ENCODE measurements around the gene ABRACL.

ABRACL gene

GRCh38 chr6:139028658-139029469 lies at the start of gene ABRACL:
TSS of gene ABRACL (plus strand) at chr6:139028745. CDS start at chr6:139034161, 5,416 bp downstream.
- no peak for TF ChIP-seq Cebpa-rat (IDR thresholded peaks at IDR 0.05)
- H3K27me3 ChIP-seq = no peaks in the 10 kb centered on the region
- H3K4me1 ChIP-seq = peaks cover 42 to 65% (median 47%) of the 10 kb centered on the region in 10 experiments
- H3K4me2 ChIP-seq = peak within 1 kb of the TSS; percentile 82 to 96 (median 92)
- peaks cover 13 to 45% (median 25%) of the 10 kb centered on the region in 11 experiments; a peak in 20 of 22 replicates for H4K20me1 ChIP-seq
- no peaks in the 10 kb centered on the region for H3K9me3 ChIP-seq (replicated peaks in 1 of 11)
- H3K4me3 ChIP-seq = peak within 1 kb of the TSS; percentile 81 to 99 (median 90)
- peak within 1 kb of the TSS; percentile 90 to 99 (median 96) for H3K27ac ChIP-seq
- H3K9ac ChIP-seq = peak within 1 kb of the TSS; percentile 88 to 99 (median 97)
- peaks cover 8 to 20% (median 15%) of the 10 kb centered on the region in 11 experiments for H3K36me3 ChIP-seq

GRCh38 chr6:138979365-138979764 lies 49.2 kb upstream of the ABRACL start:
- peak overlapping the region in 1 of 11 experiments; percentile 46; a peak in 1 of 22 replicates for H3K4me2 ChIP-seq
- H3K4me1 ChIP-seq = peaks cover 6 to 38% (median 18%) of the 10 kb centered on the region in 10 experiments; a peak in 14 of 20 replicates
- no peak overlapping the region for H3K9ac ChIP-seq
- no peak overlapping the region for H3K4me3 ChIP-seq
- H4K20me1 ChIP-seq = peaks cover 23 to 100% (median 96%) of the 10 kb centered on the region in 11 experiments
- no peak for TF ChIP-seq Cebpa-rat (IDR thresholded peaks at IDR 0.05)
- H3K27me3 ChIP-seq = no peaks in the 10 kb centered on the region
- H3K36me3 ChIP-seq = peaks cover 0 to 13% (median 0%) of the 10 kb centered on the region in 11 experiments; a peak in 2 of 22 replicates
- no peaks in the 10 kb centered on the region; a peak in 2 of 22 replicates for H3K9me3 ChIP-seq (replicated peaks in 1 of 11)
- H3K27ac ChIP-seq = no peak overlapping the region

- Histone ChIP-seq H3K9me3 (replicated peaks in 1 of 11) (no peaks in the 10 kb centered on the region; a peak in 2 of 22 replicates), H3K27me3 (no peaks in the 10 kb centered on the region), H4K20me1 (peaks cover 22 to 100% (median 96%) of the 10 kb centered on the region in 11 experiments), H3K36me3 (peaks cover 0 to 13% (median 0%) of the 10 kb centered on the region in 11 experiments; a peak in 2 of 22 replicates), H3K9ac (no peak overlapping the region), H3K4me1 (peaks cover 12 to 45% (median 25%) of the 10 kb centered on the region in 10 experiments; a peak in 18 of 20 replicates), H3K4me2 (peak overlapping the region in 4 of 11 experiments; percentile 8 to 46 (median 31); a peak in 3 of 22 replicates), H3K27ac (no peak overlapping the region), H3K4me3 (no peak overlapping the region)
- no peak for TF ChIP-seq Cebpa-rat (IDR thresholded peaks at IDR 0.05)
These were observed 48.5 kb upstream of the ABRACL start for GRCh38 chr6:138979813-138980668.

GRCh38 chr6:138981416-138981815 lies 47.1 kb upstream of the ABRACL start:
- Histone ChIP-seq H3K9ac (no peak overlapping the region), H4K20me1 (peaks cover 29 to 100% (median 97%) of the 10 kb centered on the region in 11 experiments), H3K4me1 (peaks cover 25 to 58% (median 38%) of the 10 kb centered on the region in 10 experiments), H3K27ac (no peak overlapping the region), H3K9me3 (replicated peaks in 1 of 11) (no peaks in the 10 kb centered on the region; a peak in 2 of 22 replicates), H3K36me3 (peaks cover 0 to 13% (median 0%) of the 10 kb centered on the region in 11 experiments; a peak in 2 of 22 replicates), H3K4me3 (no peak overlapping the region), H3K4me2 (0 out of 22 replicates have a peak overlapping the region, but pooled peaks of 1 of the 11 experiments have one; percentile 7), H3K27me3 (no peaks in the 10 kb centered on the region)
- no peak for TF ChIP-seq Cebpa-rat (IDR thresholded peaks at IDR 0.05)

- Histone ChIP-seq H3K27ac (peak overlapping the region; percentile 93 to 99 (median 96); a peak in 21 of 22 replicates), H3K4me2 (peak overlapping the region; percentile 76 to 98 (median 91)), H4K20me1 (peaks cover 15 to 62% (median 53%) of the 10 kb centered on the region in 11 experiments; a peak in 19 of 22 replicates), H3K4me3 (peak overlapping the region; percentile 92 to 99 (median 98)), H3K9ac (peak overlapping the region; percentile 94 to 99 (median 96)), H3K27me3 (no peaks in the 10 kb centered on the region), H3K4me1 (peaks cover 28 to 46% (median 34%) of the 10 kb centered on the region in 10 experiments), H3K9me3 (replicated peaks in 1 of 11) (no peaks in the 10 kb centered on the region; a peak in 2 of 22 replicates), H3K36me3 (peaks cover 0 to 13% (median 0%) of the 10 kb centered on the region in 11 experiments; a peak in 2 of 22 replicates)
- no peak for TF ChIP-seq Cebpa-rat (IDR thresholded peaks at IDR 0.05)
These were observed 42.0 kb upstream of the ABRACL start for GRCh38 chr6:138986578-138986977.

GRCh38 chr6:138987080-138987642 lies 41.4 kb upstream of the ABRACL start:
- H3K9me3 ChIP-seq (replicated peaks in 1 of 11) = no peaks in the 10 kb centered on the region; a peak in 3 of 22 replicates
- H3K4me1 ChIP-seq = peaks cover 28 to 46% (median 34%) of the 10 kb centered on the region in 10 experiments
- no peak for TF ChIP-seq Cebpa-rat (IDR thresholded peaks at IDR 0.05)
- peaks cover 0 to 13% (median 0%) of the 10 kb centered on the region in 11 experiments; a peak in 2 of 22 replicates for H3K36me3 ChIP-seq
- H3K27me3 ChIP-seq = no peaks in the 10 kb centered on the region
- H3K4me2 ChIP-seq = peak overlapping the region; percentile 76 to 98 (median 91)
- H4K20me1 ChIP-seq = peaks cover 15 to 57% (median 47%) of the 10 kb centered on the region in 11 experiments; a peak in 19 of 22 replicates
- peak overlapping the region; percentile 92 to 99 (median 98) for H3K4me3 ChIP-seq
- H3K27ac ChIP-seq = peak overlapping the region; percentile 93 to 99 (median 96)
- peak overlapping the region; percentile 94 to 99 (median 96) for H3K9ac ChIP-seq

GRCh38 chr6:138987643-138988468 lies 40.7 kb upstream of the ABRACL start, which contains the start of gene REPS1:
TSS of gene REPS1 (minus strand) at chr6:138988253. CDS start at chr6:138987682, 571 bp downstream.
- H3K27ac ChIP-seq = peak within 1 kb of the TSS; percentile 93 to 99 (median 96)
- peaks cover 0 to 7% (median 0%) of the 10 kb centered on the region in 11 experiments; a peak in 5 of 22 replicates for H3K9me3 ChIP-seq (replicated peaks in 1 of 11)
- peaks cover 12 to 50% (median 42%) of the 10 kb centered on the region in 11 experiments; a peak in 19 of 22 replicates for H4K20me1 ChIP-seq
- H3K27me3 ChIP-seq = no peaks in the 10 kb centered on the region
- peaks cover 0 to 11% (median 0%) of the 10 kb centered on the region in 11 experiments; a peak in 2 of 22 replicates for H3K36me3 ChIP-seq
- H3K4me3 ChIP-seq = peak within 1 kb of the TSS; percentile 92 to 99 (median 98)
- peak within 1 kb of the TSS; percentile 94 to 99 (median 96) for H3K9ac ChIP-seq
- H3K4me2 ChIP-seq = peak within 1 kb of the TSS; percentile 82 to 98 (median 91)
- H3K4me1 ChIP-seq = peaks cover 28 to 53% (median 34%) of the 10 kb centered on the region in 10 experiments
- TF ChIP-seq Cebpa-rat (IDR thresholded peaks at IDR 0.05) = no peak
